Bronchial epithelial cell (primary cell): ENCODE results near the gene DNAJC12. TPM values are rescaled to one million over a fixed set of nuclear protein-coding genes. Genes with fewer than 3 reads are reported as not detected.
A peak's percentile ranks its signal among the peaks of the same experiment; 100 is the strongest.
"Not testable (repeated sequence)": the region's sequence is repeated elsewhere in the genome, so short reads cannot be mapped to it uniquely, and the experiment has no call there.

ENCODE experiments used
- DNase-seq: peaks from one replicate; pipeline ENCODE4 v3.0.0-alpha.2; 2010; ENCODE audit warnings: low read depth
- FAIRE-seq: peaks from 2 replicates; lab custom pipeline; 2011; peaks lifted over from hg19 to GRCh38; lab: Jason Lieb, UNC
- H3K27me3 ChIP-seq: 2 replicates; pipeline ENCODE4 v1.5.1; 2011; ENCODE audit warnings: low read length; ENCODE audit not compliant: control insufficient read depth, insufficient read depth
- H3K36me3 ChIP-seq: 2 replicates; pipeline ENCODE4 v1.5.1; 2011; ENCODE audit warnings: low read length; ENCODE audit not compliant: control insufficient read depth, insufficient read depth
- H3K4me3 ChIP-seq: 2 replicates; pipeline ENCODE4 v1.5.1; 2011; ENCODE audit warnings: mild to moderate bottlenecking, low read depth, low read length, control low read depth
- CTCF ChIP-seq: IDR thresholded peaks from 2 replicates; pipeline ENCODE4 v1.5.1; 2011; ENCODE audit warnings: mild to moderate bottlenecking, moderate library complexity, low read length, control low read depth, inconsistent platforms; ENCODE audit not compliant: insufficient read depth, severe bottlenecking
- total RNA-seq: library from RNA; depleted of rRNA; stranded (reverse); fragments of >200 nt; gene quantifications from 2 replicates; pipeline ENCODE4 v1.2.1, GENCODE V29; 2014

Gene DNAJC12
- total RNA-seq, 1 donor from 2014 or later: not detected

- TF ChIP-seq CTCF: no peak
- no peaks in the 10 kb centered on the region for H3K27me3 ChIP-seq
- peak; percentile 80 for DNase-seq
- peak overlapping the region; percentile 59 for H3K4me3 ChIP-seq
- no peaks in the 10 kb centered on the region for H3K36me3 ChIP-seq
- no peak for FAIRE-seq
Measured at GRCh38 chr10:67849331-67850011, 11.5 kb upstream of the DNAJC12 start.

- Histone ChIP-seq H3K4me3 (no peak overlapping the region), H3K36me3 (no peaks in the 10 kb centered on the region), H3K27me3 (no peaks in the 10 kb centered on the region)
- DNase-seq: no peak
- no peak for TF ChIP-seq CTCF
- FAIRE-seq: no peak
Measured at GRCh38 chr10:67843284-67843683, 5.3 kb upstream of the DNAJC12 start.

- FAIRE-seq (no peak), DNase-seq (no peak)
- no peaks in the 10 kb centered on the region for H3K27me3 ChIP-seq
- no peak overlapping the region for H3K4me3 ChIP-seq
- no peak for TF ChIP-seq CTCF
- H3K36me3 ChIP-seq: no peaks in the 10 kb centered on the region
Measured at GRCh38 chr10:67841737-67842136, 3.7 kb upstream of the DNAJC12 start.

GRCh38 chr10:67839951-67840350 lies 2.0 kb upstream of the DNAJC12 start:
- TF ChIP-seq CTCF: no peak

GRCh38 chr10:67839511-67839910 lies 1.5 kb upstream of the DNAJC12 start:
- not testable (repeated sequence) for H3K27me3 ChIP-seq, FAIRE-seq, H3K4me3 ChIP-seq, DNase-seq, H3K36me3 ChIP-seq

More at GRCh38 chr10:67839951-67840350, 2.0 kb upstream of the DNAJC12 start:
- H3K27me3 ChIP-seq: no peaks in the 10 kb centered on the region
- H3K36me3 ChIP-seq: no peaks in the 10 kb centered on the region
- FAIRE-seq (no peak), DNase-seq (peak; percentile 67)
- H3K4me3 ChIP-seq: no peak overlapping the region

- H3K4me3 ChIP-seq: no peak overlapping the region
- DNase-seq (no peak), FAIRE-seq (no peak)
- TF ChIP-seq CTCF: no peak
- H3K36me3 ChIP-seq: no peaks in the 10 kb centered on the region
- H3K27me3 ChIP-seq: no peaks in the 10 kb centered on the region
Measured at GRCh38 chr10:67836972-67837371, 1.0 kb downstream of the DNAJC12 start.
